H1 (cell line): Measurements from ENCODE around the gene CTSW. TPM values are rescaled to one million over a fixed set of nuclear protein-coding genes. Genes with fewer than 3 reads are reported as not detected.
A peak's percentile ranks its signal among the peaks of the same experiment; 100 is the strongest.

Experiments
- CTCF ChIA-PET: fragments of 300-600 bp; sonication (Branson Sonifier 250); formaldehyde crosslinking; loops from one replicate; lab custom pipeline; 2021; ENCODE audit not compliant: partially characterized antibody; lab: Charles Lee
- POLR2A ChIA-PET: fragments of 300-600 bp; sonication (Branson Sonifier 250); formaldehyde crosslinking; loops from one replicate; lab custom pipeline; 2021; ENCODE audit warnings: inconsistent platforms; ENCODE audit not compliant: partially characterized antibody; lab: Charles Lee
- DNase-seq, 2 experiments: peaks; one replicate each; pipeline versions ENCODE4 v3.0.0 to v3.0.0-alpha.2; 2010 to 2022; ENCODE audit warnings: low spot score in 2 of 2, low read depth in 1 of 2, mixed read lengths in 1 of 2
- FAIRE-seq: peaks from 2 replicates; lab custom pipeline; 2011; peaks lifted over from hg19 to GRCh38; lab: Jason Lieb, UNC
- H2AFZ ChIP-seq: 2 replicates; pipeline ENCODE4 v1.8.1; 2012; ENCODE audit warnings: low read length, inconsistent platforms
- H2AK5ac ChIP-seq: 2 replicates; pipeline ENCODE4 v1.6.1; 2013; ENCODE audit warnings: low read depth, low read length
- H2BK120ac ChIP-seq: replicated peaks from 2 replicates; pipeline ENCODE3; 2013; ENCODE audit warnings: low read depth, low read length, inconsistent platforms
- H2BK12ac ChIP-seq: 2 replicates; pipeline ENCODE4 v1.6.1; 2013; ENCODE audit warnings: low read depth, low read length
- H2BK15ac ChIP-seq: 2 replicates; pipeline ENCODE4 v1.6.1; 2013; ENCODE audit warnings: low read length
- H2BK20ac ChIP-seq: 2 replicates; pipeline ENCODE4 v1.6.1; 2013; ENCODE audit warnings: low read length
- H2BK5ac ChIP-seq: 2 replicates; pipeline ENCODE4 v1.6.1; 2013; ENCODE audit warnings: low read depth, low read length
- H3K14ac ChIP-seq: 2 replicates; pipeline ENCODE4 v1.6.1; 2013; ENCODE audit warnings: inconsistent platforms; ENCODE audit not compliant: insufficient read length
- H3K18ac ChIP-seq: 2 replicates; pipeline ENCODE4 v1.6.1; 2013; ENCODE audit warnings: low read length; ENCODE audit errors: extremely low read depth
- H3K23ac ChIP-seq: 2 replicates; pipeline ENCODE4 v1.6.1; 2013; ENCODE audit warnings: inconsistent platforms; ENCODE audit not compliant: insufficient read length
- H3K23me2 ChIP-seq: 2 replicates; pipeline ENCODE4 v1.6.1; 2013; ENCODE audit warnings: low read depth, low read length
- H3K27ac ChIP-seq: 2 replicates; pipeline ENCODE4 v1.6.1; 2011; ENCODE audit warnings: low read depth, low read length, inconsistent platforms
- H3K27me3 ChIP-seq, 4 experiments: replicated peaks in 1 of 4; 1 replicate in 1 of 4; 2 replicates in 3 of 4; pipeline versions ENCODE4 v1.6.1 to v1.8.1; 2011 to 2013; ENCODE audit warnings: low read length in 3 of 4, mild to moderate bottlenecking in 3 of 4, inconsistent platforms in 2 of 4, mixed read lengths in 2 of 4, moderate library complexity in 1 of 4; ENCODE audit not compliant: control insufficient read depth in 3 of 4, insufficient read depth in 3 of 4; ENCODE audit errors: extremely low read depth in 1 of 4
- H3K36me3 ChIP-seq, 4 experiments: 2 replicates each; pipeline versions ENCODE4 v1.6.1 to v1.8.1; 2011 to 2013; ENCODE audit warnings: mild to moderate bottlenecking in 4 of 4, low read length in 3 of 4, moderate library complexity in 2 of 4, control low read depth in 1 of 4, inconsistent platforms in 1 of 4; ENCODE audit not compliant: insufficient read depth in 4 of 4, control insufficient read depth in 2 of 4
- H3K4ac ChIP-seq: replicated peaks from 2 replicates; pipeline ENCODE3; 2013; ENCODE audit warnings: low read length, low read depth, mixed read lengths, inconsistent platforms; ENCODE audit not compliant: insufficient read length
- H3K4me1 ChIP-seq, 4 experiments: replicated peaks in 1 of 4; 1 replicate in 1 of 4; 2 replicates in 3 of 4; pipeline versions ENCODE4 v1.6.1 to v1.8.1; 2011 to 2013; ENCODE audit warnings: low read length in 3 of 4, inconsistent platforms in 2 of 4, mixed read lengths in 1 of 4; ENCODE audit not compliant: insufficient read depth in 4 of 4, control insufficient read depth in 3 of 4
- H3K4me2 ChIP-seq, 2 experiments: 2 replicates each; pipeline versions ENCODE4 v1.6.1 to v1.8.1; 2011 to 2013; ENCODE audit warnings: low read depth in 2 of 2, low read length in 2 of 2, control low read depth in 1 of 2, inconsistent platforms in 1 of 2, mild to moderate bottlenecking in 1 of 2; ENCODE audit not compliant: insufficient read depth in 1 of 2
- H3K4me3 ChIP-seq, 4 experiments: fragments of 200-600, 300-600 bp in 1 of 4; sonication (generic), shearing (Covaris generic), sonication (Bioruptor Twin) in 1 of 4; 2 replicates each; pipeline versions ENCODE4 v1.5.1 to v1.8.1; 2011 to 2016; ENCODE audit warnings: low read length in 4 of 4, low read depth in 3 of 4, control low read depth in 2 of 4, inconsistent platforms in 2 of 4, mild to moderate bottlenecking in 2 of 4, mixed read lengths in 1 of 4, moderate library complexity in 1 of 4; ENCODE audit not compliant: insufficient read depth in 2 of 4; ENCODE audit errors: extremely low read depth in 1 of 4
- H3K56ac ChIP-seq: replicated peaks from 2 replicates; pipeline ENCODE3; 2013; ENCODE audit warnings: low read depth, mild to moderate bottlenecking, mixed read lengths, low read length, inconsistent platforms; ENCODE audit not compliant: insufficient read length
- H3K79me1 ChIP-seq: 2 replicates; pipeline ENCODE4 v1.6.1; 2013; ENCODE audit warnings: low read depth, low read length, control low read depth
- H3K79me2 ChIP-seq, 2 experiments: 2 replicates each; pipeline versions ENCODE4 v1.6.1 to v1.8.1; 2012 to 2013; ENCODE audit warnings: low read length in 2 of 2, mild to moderate bottlenecking in 2 of 2, inconsistent platforms in 1 of 2; ENCODE audit not compliant: insufficient read depth in 2 of 2, control insufficient read depth in 1 of 2
- H3K9ac ChIP-seq, 4 experiments: replicated peaks in 1 of 4; 1 replicate in 1 of 4; 2 replicates in 3 of 4; pipeline versions ENCODE4 v1.6.1 to v1.8.1; 2011 to 2013; ENCODE audit warnings: low read depth in 3 of 4, low read length in 3 of 4, control low read depth in 2 of 4, mild to moderate bottlenecking in 2 of 4, moderate library complexity in 2 of 4, inconsistent platforms in 1 of 4; ENCODE audit errors: extremely low read depth in 1 of 4
- H3K9me3 ChIP-seq, 2 experiments: 2 replicates each; pipeline versions ENCODE4 v1.6.1 to v1.8.1; 2012 to 2013; ENCODE audit warnings: mild to moderate bottlenecking in 2 of 2, moderate library complexity in 2 of 2, control low read depth in 1 of 2, inconsistent platforms in 1 of 2, low read depth in 1 of 2, low read length in 1 of 2, mixed read lengths in 1 of 2; ENCODE audit not compliant: insufficient read depth in 2 of 2
- H4K20me1 ChIP-seq, 2 experiments: replicated peaks in 1 of 2; 2 replicates each; pipeline versions ENCODE3 to v1.8.1; 2011 to 2013; ENCODE audit warnings: inconsistent platforms in 2 of 2, low read length in 2 of 2, mild to moderate bottlenecking in 1 of 2; ENCODE audit not compliant: insufficient read depth in 2 of 2, control insufficient read depth in 1 of 2
- H4K5ac ChIP-seq: 2 replicates; pipeline ENCODE4 v1.6.1; 2013; ENCODE audit warnings: low read length, low read depth, mixed read lengths, inconsistent platforms; ENCODE audit not compliant: insufficient read length
- H4K8ac ChIP-seq: 2 replicates; pipeline ENCODE4 v1.8.0; 2013; ENCODE audit warnings: mild to moderate bottlenecking, moderate library complexity, low read length, inconsistent platforms; ENCODE audit not compliant: insufficient read depth; ENCODE audit errors: extremely low read depth
- H4K91ac ChIP-seq: replicated peaks from 2 replicates; pipeline ENCODE3; 2013; ENCODE audit warnings: low read length, mixed read lengths, inconsistent platforms; ENCODE audit not compliant: insufficient read length
- ASH2L ChIP-seq: fragments of 200-600, 300-600 bp; sonication (generic); IDR thresholded peaks from one replicate; pipeline ENCODE4 v1.7.1; 2017; ENCODE audit warnings: low read length
- BRCA1 ChIP-seq: IDR thresholded peaks from 2 replicates; pipeline ENCODE4 v1.6.1; 2012; ENCODE audit warnings: low read depth, low read length, improper control_type of control experiment
- CBX8 ChIP-seq: fragments of 300-800, 300-1000 bp; sonication (generic); IDR thresholded peaks from 2 replicates; pipeline ENCODE4 v1.7.1; 2016; ENCODE audit warnings: low read depth, low read length, borderline replicate concordance
- KDM5A ChIP-seq: fragments of 200-600 bp; IDR thresholded peaks from 2 replicates; pipeline ENCODE4 v1.7.1; 2012; ENCODE audit warnings: mild to moderate bottlenecking, low read length, inconsistent platforms, mixed read lengths
- POLR2A ChIP-seq, 2 experiments: IDR thresholded peaks; 1 replicate in 1 of 2; 2 replicates in 1 of 2; pipeline ENCODE4 v1.6.1; 2011; ENCODE audit warnings: low read depth in 2 of 2, low read length in 2 of 2, mild to moderate bottlenecking in 2 of 2; ENCODE audit errors: control extremely low read depth in 1 of 2
- SAP30 ChIP-seq: fragments of 300-600 bp; sonication (generic); IDR thresholded peaks from 2 replicates; pipeline ENCODE4 v1.7.1; 2012; ENCODE audit warnings: low read length, moderate library complexity, mild to moderate bottlenecking, inconsistent platforms; ENCODE audit not compliant: insufficient read depth, insufficient replicate concordance
- SIN3A ChIP-seq, 2 experiments: IDR thresholded peaks in 1 of 2; conservative IDR thresholded peaks in 1 of 2; 2 replicates each; pipeline ENCODE4 v1.6.1; 2011 to 2012; ENCODE audit warnings: low read length in 2 of 2, improper control_type of control experiment in 1 of 2, low read depth in 1 of 2, mild to moderate bottlenecking in 1 of 2
- YY1 ChIP-seq: IDR thresholded peaks from 2 replicates; pipeline ENCODE4 v1.6.1; 2011; ENCODE audit warnings: low read depth, mild to moderate bottlenecking, low read length
- WGBS, 2 experiments: shearing (Covaris generic) in 1 of 2; methylation state at CpG; one replicate each; pipeline versions ENCODE4 v1.1.6 to v1.1.7; 2013 to 2015; ENCODE audit warnings: low lambda C conversion rate in 2 of 2, mixed read lengths in 2 of 2, inconsistent platforms in 1 of 2, low coverage in 1 of 2, missing lambda C conversion rate in 1 of 2; ENCODE audit not compliant: insufficient replicate concordance in 2 of 2, insufficient coverage in 1 of 2, insufficient read length in 1 of 2; ENCODE audit errors: extremely low coverage in 1 of 2, missing lambda C conversion rate in 1 of 2; 5-methylcytosine and 5-hydroxymethylcytosine counted together
- polyA plus RNA-seq, 7 experiments: library from polyadenylated mRNA; depleted of rRNA in 3 of 7; stranded (reverse) in 5 of 7; unstranded in 2 of 7; fragments of >200 nt in 5 of 7; fragments of 200-250 nt in 2 of 7; gene quantifications; 1 replicate in 5 of 7; 2 replicates in 1 of 7; 4 replicates in 1 of 7; pipeline versions ENCODE4 v1.2.1 to v1.2.3, GENCODE V29; 2011 to 2013; ENCODE audit warnings: missing spikeins in 2 of 7, mixed read lengths in 2 of 7
- total RNA-seq: library from RNA; stranded (reverse); fragmentation: NEBNext Ultra II Directional; extraction: Animal tissue kit (Norgen Biotek cat#: 25700); gene quantifications from 2 replicates; pipeline ENCODE4 v1.2.1, GENCODE V29; 2021
- TF ChIP-seq, protein P1 (sequence below): IDR thresholded peaks from 2 replicates; pipeline ENCODE4 v1.6.1; 2011; ENCODE audit warnings: low read length, improper control_type of control experiment
- TF ChIP-seq, protein P2 (sequence below): IDR thresholded peaks from 2 replicates; pipeline ENCODE4 v1.6.1; 2012; ENCODE audit warnings: inconsistent platforms

The CTSW gene
- total and polyA plus RNA-seq, 2 of the 8 experiments (the other 6 are each of a cell fraction or from before 2014, with no cell fraction given), result not detected

- CTCF ChIA-PET, result interaction anchor here (0.9 to 8.6 kb wide), 3 partner anchors 13 to 41 kb away, joined by 4 to 71 read pairs (median 8); partner anchors contain the start of gene EFEMP2
- H3K79me1 ChIP-seq, result peaks cover 20% of the 10 kb centered on the region
- H2AFZ ChIP-seq, result no peak overlapping the region
- H2BK15ac ChIP-seq, result no peak overlapping the region
- POLR2A ChIA-PET, result interaction anchor here (0.5 to 39.7 kb wide), 14 partner anchors 1 to 356 kb away, joined by 3 to 1071 read pairs (median 4); partner anchors contain the start of genes CCDC85B, CFL1, CTSW and EFEMP2
- H3K18ac ChIP-seq, result peak overlapping the region; percentile 55
- H4K20me1 ChIP-seq, result peaks cover 29 to 30% of the 10 kb centered on the region in 2 experiments
- peak overlapping the region; percentile 63 for H3K4ac ChIP-seq
- no peak overlapping the region for H2BK12ac ChIP-seq
- no peak overlapping the region for H3K14ac ChIP-seq
- peaks cover 15 to 41% of the 10 kb centered on the region in 2 experiments for H3K79me2 ChIP-seq
- DNase-seq (peak in 1 of 2 experiments; percentile 84), FAIRE-seq (no peak)
- H3K23ac ChIP-seq, result no peak overlapping the region
- no peaks in the 10 kb centered on the region for H3K27me3 ChIP-seq
- peak overlapping the region; percentile 95 for H2BK5ac ChIP-seq
- H3K4me2 ChIP-seq, result peak overlapping the region; percentile 83 to 84
- H3K27ac ChIP-seq, result peak overlapping the region; percentile 81
- H4K8ac ChIP-seq, result peak overlapping the region; percentile 95
- peak overlapping the region; percentile 55 for H4K5ac ChIP-seq
- H3K56ac ChIP-seq, result peak overlapping the region; percentile 48
- peak overlapping the region; percentile 86 to 96 (median 91) for H3K4me3 ChIP-seq
- H4K91ac ChIP-seq, result peak overlapping the region; percentile 77
- no peaks in the 10 kb centered on the region for H3K9me3 ChIP-seq
- peak overlapping the region; percentile 61; the same call in 1 of the 2 replicates for H2AK5ac ChIP-seq
- peaks cover 17 to 34% (median 30%) of the 10 kb centered on the region in 4 experiments for H3K36me3 ChIP-seq
- no peak overlapping the region for H2BK20ac ChIP-seq
- H3K9ac ChIP-seq, result peak overlapping the region; percentile 85 to 90 (median 88)
- WGBS, 2 experiments, result 4% methylated on average over 53 of the region's 57 CpGs; no CpG with 5 or more reads in 1 of the 2 experiments
- peaks cover 0 to 15% (median 6%) of the 10 kb centered on the region in 4 experiments; a peak in 5 of 7 replicates for H3K4me1 ChIP-seq
- H2BK120ac ChIP-seq, result no peak overlapping the region
- H3K23me2 ChIP-seq, result peaks cover 19% of the 10 kb centered on the region
- TF ChIP-seq SIN3A (conservative IDR thresholded peaks at IDR 0.05 in 1 of 2, IDR thresholded peaks at IDR 0.05 in 1 of 2; ENCODE audit: low read depth in 1 of 2, low read length in 2 of 2), result peak; percentile 12 to 84; a peak in 2 of 4 replicates
- TF ChIP-seq KDM5A, result no peak
- TF ChIP-seq, protein P1, sequence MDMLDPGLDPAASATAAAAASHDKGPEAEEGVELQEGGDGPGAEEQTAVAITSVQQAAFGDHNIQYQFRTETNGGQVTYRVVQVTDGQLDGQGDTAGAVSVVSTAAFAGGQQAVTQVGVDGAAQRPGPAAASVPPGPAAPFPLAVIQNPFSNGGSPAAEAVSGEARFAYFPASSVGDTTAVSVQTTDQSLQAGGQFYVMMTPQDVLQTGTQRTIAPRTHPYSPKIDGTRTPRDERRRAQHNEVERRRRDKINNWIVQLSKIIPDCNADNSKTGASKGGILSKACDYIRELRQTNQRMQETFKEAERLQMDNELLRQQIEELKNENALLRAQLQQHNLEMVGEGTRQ, result peak; percentile 88
- peak in 1 of 2 experiments; percentile 63; a peak in 1 of 3 replicates for TF ChIP-seq POLR2A (IDR thresholded peaks at IDR 0.05; ENCODE audit: control extremely low read depth in 1 of 2, low read depth in 2 of 2, low read length in 2 of 2)
- peak; percentile 67 for TF ChIP-seq ASH2L
- TF ChIP-seq CBX8, result no peak
- TF ChIP-seq, protein P2, sequence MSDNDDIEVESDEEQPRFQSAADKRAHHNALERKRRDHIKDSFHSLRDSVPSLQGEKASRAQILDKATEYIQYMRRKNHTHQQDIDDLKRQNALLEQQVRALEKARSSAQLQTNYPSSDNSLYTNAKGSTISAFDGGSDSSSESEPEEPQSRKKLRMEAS, result peak; percentile 72
- peak; percentile 64 for TF ChIP-seq SAP30
- TF ChIP-seq YY1, result no peak
- TF ChIP-seq BRCA1, result no peak
Observed at GRCh38 chr11:65856689-65857499, 22.7 kb upstream of the CTSW start.
